H1 (cell line): ENCODE measurements around the gene RPS4Y2. TPM values are rescaled to one million over a fixed set of nuclear protein-coding genes. Genes with fewer than 3 reads are reported as not detected.

ENCODE experiments used
- CTCF ChIA-PET: fragments of 300-600 bp; sonication (Branson Sonifier 250); formaldehyde crosslinking; loops from one replicate; lab custom pipeline; 2021; ENCODE audit not compliant: partially characterized antibody; lab: Charles Lee
- POLR2A ChIA-PET: fragments of 300-600 bp; sonication (Branson Sonifier 250); formaldehyde crosslinking; loops from one replicate; lab custom pipeline; 2021; ENCODE audit warnings: inconsistent platforms; ENCODE audit not compliant: partially characterized antibody; lab: Charles Lee
- DNase-seq, 2 experiments: peaks; one replicate each; pipeline versions ENCODE4 v3.0.0 to v3.0.0-alpha.2; 2010 to 2022; ENCODE audit warnings: low spot score in 2 of 2, low read depth in 1 of 2, mixed read lengths in 1 of 2
- FAIRE-seq: peaks from 2 replicates; lab custom pipeline; 2011; peaks lifted over from hg19 to GRCh38; lab: Jason Lieb, UNC
- H2AFZ ChIP-seq: 2 replicates; pipeline ENCODE4 v1.8.1; 2012; ENCODE audit warnings: low read length, inconsistent platforms
- H2AK5ac ChIP-seq: 2 replicates; pipeline ENCODE4 v1.6.1; 2013; ENCODE audit warnings: low read depth, low read length
- H2BK120ac ChIP-seq: replicated peaks from 2 replicates; pipeline ENCODE3; 2013; ENCODE audit warnings: low read depth, low read length, inconsistent platforms
- H2BK12ac ChIP-seq: 2 replicates; pipeline ENCODE4 v1.6.1; 2013; ENCODE audit warnings: low read depth, low read length
- H2BK15ac ChIP-seq: 2 replicates; pipeline ENCODE4 v1.6.1; 2013; ENCODE audit warnings: low read length
- H2BK20ac ChIP-seq: 2 replicates; pipeline ENCODE4 v1.6.1; 2013; ENCODE audit warnings: low read length
- H2BK5ac ChIP-seq: 2 replicates; pipeline ENCODE4 v1.6.1; 2013; ENCODE audit warnings: low read depth, low read length
- H3K14ac ChIP-seq: 2 replicates; pipeline ENCODE4 v1.6.1; 2013; ENCODE audit warnings: inconsistent platforms; ENCODE audit not compliant: insufficient read length
- H3K18ac ChIP-seq: 2 replicates; pipeline ENCODE4 v1.6.1; 2013; ENCODE audit warnings: low read length; ENCODE audit errors: extremely low read depth
- H3K23ac ChIP-seq: 2 replicates; pipeline ENCODE4 v1.6.1; 2013; ENCODE audit warnings: inconsistent platforms; ENCODE audit not compliant: insufficient read length
- H3K23me2 ChIP-seq: 2 replicates; pipeline ENCODE4 v1.6.1; 2013; ENCODE audit warnings: low read depth, low read length
- H3K27ac ChIP-seq: 2 replicates; pipeline ENCODE4 v1.6.1; 2011; ENCODE audit warnings: low read depth, low read length, inconsistent platforms
- H3K27me3 ChIP-seq, 4 experiments: replicated peaks in 1 of 4; 1 replicate in 1 of 4; 2 replicates in 3 of 4; pipeline versions ENCODE4 v1.6.1 to v1.8.1; 2011 to 2013; ENCODE audit warnings: low read length in 3 of 4, mild to moderate bottlenecking in 3 of 4, inconsistent platforms in 2 of 4, mixed read lengths in 2 of 4, moderate library complexity in 1 of 4; ENCODE audit not compliant: control insufficient read depth in 3 of 4, insufficient read depth in 3 of 4; ENCODE audit errors: extremely low read depth in 1 of 4
- H3K36me3 ChIP-seq, 4 experiments: 2 replicates each; pipeline versions ENCODE4 v1.6.1 to v1.8.1; 2011 to 2013; ENCODE audit warnings: mild to moderate bottlenecking in 4 of 4, low read length in 3 of 4, moderate library complexity in 2 of 4, control low read depth in 1 of 4, inconsistent platforms in 1 of 4; ENCODE audit not compliant: insufficient read depth in 4 of 4, control insufficient read depth in 2 of 4
- H3K4ac ChIP-seq: replicated peaks from 2 replicates; pipeline ENCODE3; 2013; ENCODE audit warnings: low read length, low read depth, mixed read lengths, inconsistent platforms; ENCODE audit not compliant: insufficient read length
- H3K4me1 ChIP-seq, 4 experiments: replicated peaks in 1 of 4; 1 replicate in 1 of 4; 2 replicates in 3 of 4; pipeline versions ENCODE4 v1.6.1 to v1.8.1; 2011 to 2013; ENCODE audit warnings: low read length in 3 of 4, inconsistent platforms in 2 of 4, mixed read lengths in 1 of 4; ENCODE audit not compliant: insufficient read depth in 4 of 4, control insufficient read depth in 3 of 4
- H3K4me2 ChIP-seq, 2 experiments: 2 replicates each; pipeline versions ENCODE4 v1.6.1 to v1.8.1; 2011 to 2013; ENCODE audit warnings: low read depth in 2 of 2, low read length in 2 of 2, control low read depth in 1 of 2, inconsistent platforms in 1 of 2, mild to moderate bottlenecking in 1 of 2; ENCODE audit not compliant: insufficient read depth in 1 of 2
- H3K4me3 ChIP-seq, 4 experiments: fragments of 200-600, 300-600 bp in 1 of 4; sonication (generic), shearing (Covaris generic), sonication (Bioruptor Twin) in 1 of 4; 2 replicates each; pipeline versions ENCODE4 v1.5.1 to v1.8.1; 2011 to 2016; ENCODE audit warnings: low read length in 4 of 4, low read depth in 3 of 4, control low read depth in 2 of 4, inconsistent platforms in 2 of 4, mild to moderate bottlenecking in 2 of 4, mixed read lengths in 1 of 4, moderate library complexity in 1 of 4; ENCODE audit not compliant: insufficient read depth in 2 of 4; ENCODE audit errors: extremely low read depth in 1 of 4
- H3K56ac ChIP-seq: replicated peaks from 2 replicates; pipeline ENCODE3; 2013; ENCODE audit warnings: low read depth, mild to moderate bottlenecking, mixed read lengths, low read length, inconsistent platforms; ENCODE audit not compliant: insufficient read length
- H3K79me1 ChIP-seq: 2 replicates; pipeline ENCODE4 v1.6.1; 2013; ENCODE audit warnings: low read depth, low read length, control low read depth
- H3K79me2 ChIP-seq, 2 experiments: 2 replicates each; pipeline versions ENCODE4 v1.6.1 to v1.8.1; 2012 to 2013; ENCODE audit warnings: low read length in 2 of 2, mild to moderate bottlenecking in 2 of 2, inconsistent platforms in 1 of 2; ENCODE audit not compliant: insufficient read depth in 2 of 2, control insufficient read depth in 1 of 2
- H3K9ac ChIP-seq, 4 experiments: replicated peaks in 1 of 4; 1 replicate in 1 of 4; 2 replicates in 3 of 4; pipeline versions ENCODE4 v1.6.1 to v1.8.1; 2011 to 2013; ENCODE audit warnings: low read depth in 3 of 4, low read length in 3 of 4, control low read depth in 2 of 4, mild to moderate bottlenecking in 2 of 4, moderate library complexity in 2 of 4, inconsistent platforms in 1 of 4; ENCODE audit errors: extremely low read depth in 1 of 4
- H3K9me3 ChIP-seq, 2 experiments: 2 replicates each; pipeline versions ENCODE4 v1.6.1 to v1.8.1; 2012 to 2013; ENCODE audit warnings: mild to moderate bottlenecking in 2 of 2, moderate library complexity in 2 of 2, control low read depth in 1 of 2, inconsistent platforms in 1 of 2, low read depth in 1 of 2, low read length in 1 of 2, mixed read lengths in 1 of 2; ENCODE audit not compliant: insufficient read depth in 2 of 2
- H4K20me1 ChIP-seq, 2 experiments: replicated peaks in 1 of 2; 2 replicates each; pipeline versions ENCODE3 to v1.8.1; 2011 to 2013; ENCODE audit warnings: inconsistent platforms in 2 of 2, low read length in 2 of 2, mild to moderate bottlenecking in 1 of 2; ENCODE audit not compliant: insufficient read depth in 2 of 2, control insufficient read depth in 1 of 2
- H4K5ac ChIP-seq: 2 replicates; pipeline ENCODE4 v1.6.1; 2013; ENCODE audit warnings: low read length, low read depth, mixed read lengths, inconsistent platforms; ENCODE audit not compliant: insufficient read length
- H4K8ac ChIP-seq: 2 replicates; pipeline ENCODE4 v1.8.0; 2013; ENCODE audit warnings: mild to moderate bottlenecking, moderate library complexity, low read length, inconsistent platforms; ENCODE audit not compliant: insufficient read depth; ENCODE audit errors: extremely low read depth
- H4K91ac ChIP-seq: replicated peaks from 2 replicates; pipeline ENCODE3; 2013; ENCODE audit warnings: low read length, mixed read lengths, inconsistent platforms; ENCODE audit not compliant: insufficient read length
- BRCA1 ChIP-seq: IDR thresholded peaks from 2 replicates; pipeline ENCODE4 v1.6.1; 2012; ENCODE audit warnings: low read depth, low read length, improper control_type of control experiment
- CHD1 ChIP-seq: IDR thresholded peaks from 2 replicates; pipeline ENCODE4 v1.6.1; 2012; ENCODE audit warnings: low read depth, low read length, improper control_type of control experiment
- CREB1 ChIP-seq: IDR thresholded peaks from 2 replicates; pipeline ENCODE4 v1.6.1; 2012; ENCODE audit warnings: inconsistent platforms
- EGR1 ChIP-seq: IDR thresholded peaks from 2 replicates; pipeline ENCODE4 v1.6.1; 2011; ENCODE audit warnings: low read depth, low read length, borderline replicate concordance
- EZH2 ChIP-seq: fragments of 200-600 bp; sonication (generic); IDR thresholded peaks from 2 replicates; pipeline ENCODE4 v1.7.1; 2012; ENCODE audit warnings: low read depth, mild to moderate bottlenecking, moderate library complexity, low read length, inconsistent platforms; ENCODE audit not compliant: severe bottlenecking
- JUND ChIP-seq: IDR thresholded peaks from 2 replicates; pipeline ENCODE4 v1.6.1; 2011; ENCODE audit warnings: mild to moderate bottlenecking, improper control_type of control experiment, low read length
- KDM5A ChIP-seq: fragments of 200-600 bp; IDR thresholded peaks from 2 replicates; pipeline ENCODE4 v1.7.1; 2012; ENCODE audit warnings: mild to moderate bottlenecking, low read length, inconsistent platforms, mixed read lengths
- NRF1 ChIP-seq: IDR thresholded peaks from 2 replicates; pipeline ENCODE4 v1.6.1; 2011; ENCODE audit warnings: mild to moderate bottlenecking, low read depth, low read length, improper control_type of control experiment
- SP4 ChIP-seq: IDR thresholded peaks from 2 replicates; pipeline ENCODE4 v1.6.1; 2012; ENCODE audit warnings: low read length, inconsistent platforms
- TBP ChIP-seq: IDR thresholded peaks from 2 replicates; pipeline ENCODE4 v1.6.1; 2011; ENCODE audit warnings: low read depth, low read length, improper control_type of control experiment
- WGBS, 2 experiments: shearing (Covaris generic) in 1 of 2; methylation state at CpG; one replicate each; pipeline versions ENCODE4 v1.1.6 to v1.1.7; 2013 to 2015; ENCODE audit warnings: low lambda C conversion rate in 2 of 2, mixed read lengths in 2 of 2, inconsistent platforms in 1 of 2, low coverage in 1 of 2, missing lambda C conversion rate in 1 of 2; ENCODE audit not compliant: insufficient replicate concordance in 2 of 2, insufficient coverage in 1 of 2, insufficient read length in 1 of 2; ENCODE audit errors: extremely low coverage in 1 of 2, missing lambda C conversion rate in 1 of 2; 5-methylcytosine and 5-hydroxymethylcytosine counted together
- polyA plus RNA-seq, 7 experiments: library from polyadenylated mRNA; depleted of rRNA in 3 of 7; stranded (reverse) in 5 of 7; unstranded in 2 of 7; fragments of >200 nt in 5 of 7; fragments of 200-250 nt in 2 of 7; gene quantifications; 1 replicate in 5 of 7; 2 replicates in 1 of 7; 4 replicates in 1 of 7; pipeline versions ENCODE4 v1.2.1 to v1.2.3, GENCODE V29; 2011 to 2013; ENCODE audit warnings: missing spikeins in 2 of 7, mixed read lengths in 2 of 7
- total RNA-seq: library from RNA; stranded (reverse); fragmentation: NEBNext Ultra II Directional; extraction: Animal tissue kit (Norgen Biotek cat#: 25700); gene quantifications from 2 replicates; pipeline ENCODE4 v1.2.1, GENCODE V29; 2021

Gene RPS4Y2
- total and polyA plus RNA-seq, 2 of the 8 experiments (the other 6 are each of a cell fraction or from before 2014, with no cell fraction given): not detected

DNA sequence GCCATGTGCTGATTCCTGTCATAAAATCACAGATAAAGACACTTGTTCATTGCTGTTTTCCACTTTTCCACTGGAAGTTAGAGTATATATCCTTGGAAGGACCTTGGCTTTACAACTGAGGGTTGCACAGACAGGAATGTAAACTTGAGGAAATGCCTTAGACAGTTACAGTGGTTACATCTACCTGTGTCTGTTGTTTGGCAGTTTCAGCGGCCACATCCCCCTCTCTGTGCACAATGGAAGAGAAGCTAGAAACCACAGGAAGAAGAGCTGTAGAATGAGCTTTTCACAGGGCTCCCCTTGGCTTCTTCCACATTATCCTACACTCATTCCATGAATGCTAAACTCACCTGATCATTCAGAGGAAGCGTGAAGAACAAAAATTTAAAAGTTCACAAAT is 9.0 kb upstream of the RPS4Y2 start:
- H3K79me2 ChIP-seq: no peaks in the 10 kb centered on the region
- H3K23me2 ChIP-seq: no peaks in the 10 kb centered on the region
- H3K18ac ChIP-seq: no peak overlapping the region
- peaks cover 13 to 67% of the 10 kb centered on the region in 2 experiments; a peak in 3 of 4 replicates for H3K9me3 ChIP-seq
- no peak overlapping the region for H2BK5ac ChIP-seq
- FAIRE-seq: no peak
- no peak overlapping the region for H3K4me3 ChIP-seq
- TF ChIP-seq CREB1: no peak
- no peak for TF ChIP-seq KDM5A
- TF ChIP-seq JUND: no peak
- TF ChIP-seq TBP: no peak
- no peak for TF ChIP-seq EZH2
- no peak for TF ChIP-seq SP4
- TF ChIP-seq BRCA1: no peak
- TF ChIP-seq CHD1: no peak
- TF ChIP-seq NRF1: no peak
- TF ChIP-seq EGR1: no peak
- H3K27ac ChIP-seq: no peak overlapping the region
- H3K79me1 ChIP-seq: no peaks in the 10 kb centered on the region
- no peak overlapping the region for H2BK12ac ChIP-seq
- H2AK5ac ChIP-seq: no peak overlapping the region
- no peak overlapping the region for H4K5ac ChIP-seq
- no peak overlapping the region for H4K8ac ChIP-seq
- no peak overlapping the region for H2BK20ac ChIP-seq
- no peak overlapping the region for H3K14ac ChIP-seq
- no peak overlapping the region for H3K23ac ChIP-seq
- no peaks in the 10 kb centered on the region for H3K27me3 ChIP-seq
- ChIA-PET CTCF (no interaction called here), POLR2A (no interaction called here)
- no peaks in the 10 kb centered on the region for H3K4me1 ChIP-seq
- H3K56ac ChIP-seq: no peak overlapping the region
- 40% methylated on average over 1 of the region's 2 CpGs; no CpG with 5 or more reads in 1 of the 2 experiments for WGBS, 2 experiments
- H3K36me3 ChIP-seq: no peaks in the 10 kb centered on the region
- H2AFZ ChIP-seq: no peak overlapping the region
- H2BK120ac ChIP-seq: no peak overlapping the region
- H4K91ac ChIP-seq: no peak overlapping the region
- no peak for DNase-seq
- no peak overlapping the region for H2BK15ac ChIP-seq
- no peak overlapping the region for H3K4me2 ChIP-seq
- H3K4ac ChIP-seq: no peak overlapping the region
- H4K20me1 ChIP-seq: no peaks in the 10 kb centered on the region
- no peak overlapping the region for H3K9ac ChIP-seq
